ENCODE data around the gene VAMP8.
"Not testable (repeated sequence)": the region's sequence is repeated elsewhere in the genome, so short reads cannot be mapped to it uniquely, and the experiment has no call there.

Gene VAMP8

DNA sequence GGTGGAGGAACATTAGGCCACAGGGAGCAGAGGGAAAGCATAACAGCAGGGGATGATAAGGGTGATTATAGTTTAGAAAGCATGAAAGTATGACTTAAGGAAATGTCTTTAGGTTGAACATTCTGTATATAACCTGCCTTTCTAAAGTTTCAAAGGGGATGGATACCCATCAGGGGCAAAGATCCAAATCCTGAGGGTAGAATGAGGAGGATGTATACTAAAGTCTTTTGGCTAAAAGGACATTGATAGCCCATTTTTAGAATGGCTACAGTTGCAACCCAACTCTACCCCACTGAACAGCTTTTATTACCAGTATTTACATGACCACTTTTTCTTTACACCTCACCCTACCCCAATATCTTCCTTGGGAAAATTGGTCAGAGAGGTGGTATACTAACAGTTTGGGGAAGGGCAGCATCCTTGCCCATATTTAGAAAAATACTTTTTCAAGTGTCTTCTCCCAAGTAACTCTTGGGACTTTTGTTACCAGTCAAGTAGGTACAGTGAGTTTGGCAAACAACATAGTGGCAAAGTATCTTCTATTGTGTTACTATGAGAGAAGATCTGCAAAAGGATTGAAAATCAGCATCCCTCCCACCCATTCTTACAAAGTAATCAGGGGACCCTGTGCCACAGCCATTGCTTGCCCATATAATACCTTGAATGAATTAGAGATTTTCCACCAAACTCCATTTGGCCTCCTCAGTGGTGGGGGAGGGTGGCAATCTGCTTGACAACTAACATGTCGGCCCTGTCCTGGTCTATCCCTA, 30.1 kb upstream of the VAMP8 start:
- DNase-seq (ENCODE audit: low read depth in 2 of 2), result no peak

DNA sequence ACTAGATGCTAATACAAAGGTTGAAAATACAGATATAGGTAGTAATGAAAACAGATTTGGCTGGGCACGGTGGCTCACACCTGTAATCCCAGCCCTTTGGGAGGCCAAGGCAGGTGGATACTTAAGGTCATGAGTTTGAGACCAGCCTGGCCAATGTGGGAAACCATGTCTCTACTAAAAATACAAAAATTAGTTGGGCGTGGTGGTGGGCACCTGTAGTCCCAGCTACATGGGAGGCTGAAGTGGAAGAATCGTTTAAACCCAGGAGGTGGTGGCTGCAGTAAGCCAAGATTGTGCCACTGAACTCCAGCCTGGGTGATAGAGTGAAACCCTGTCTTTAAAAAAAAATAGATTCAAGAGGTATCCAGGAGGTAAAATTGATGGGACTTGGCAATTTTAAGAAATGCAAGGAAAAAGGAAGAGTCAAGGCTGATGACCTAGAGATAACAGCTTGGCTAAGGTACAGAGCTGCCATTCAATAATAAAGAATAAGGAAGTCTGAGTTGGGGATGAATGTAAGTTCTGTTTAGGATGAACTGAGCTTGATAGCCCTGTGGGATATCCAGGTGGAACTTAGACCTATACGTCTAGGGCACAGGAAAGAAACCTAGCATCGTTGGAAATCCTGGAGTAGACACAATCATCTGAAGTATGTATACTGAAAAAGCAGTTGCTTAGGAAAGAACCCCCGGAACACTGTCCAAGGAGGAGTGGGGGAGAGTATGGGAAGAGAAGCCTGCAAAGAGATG, 29.4 kb upstream of the VAMP8 start:
- no peak for DNase-seq (ENCODE audit: low read depth in 2 of 2)

DNA sequence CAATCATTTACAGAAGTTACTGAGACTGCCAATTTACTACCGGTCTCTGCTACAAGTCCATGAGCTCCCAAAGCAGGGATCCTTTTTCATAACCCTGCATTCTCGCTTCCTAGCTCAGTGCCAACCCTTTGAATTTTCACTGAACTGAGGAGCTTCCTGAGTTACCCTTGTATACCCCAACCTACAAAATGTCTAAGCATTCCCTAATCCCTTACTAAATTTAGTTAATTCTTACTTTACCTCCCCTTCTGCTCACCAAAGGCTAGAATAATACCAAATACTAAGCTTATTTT, 28.8 kb upstream of the VAMP8 start:
- DNase-seq (ENCODE audit: low read depth in 2 of 2), result no peak

DNA sequence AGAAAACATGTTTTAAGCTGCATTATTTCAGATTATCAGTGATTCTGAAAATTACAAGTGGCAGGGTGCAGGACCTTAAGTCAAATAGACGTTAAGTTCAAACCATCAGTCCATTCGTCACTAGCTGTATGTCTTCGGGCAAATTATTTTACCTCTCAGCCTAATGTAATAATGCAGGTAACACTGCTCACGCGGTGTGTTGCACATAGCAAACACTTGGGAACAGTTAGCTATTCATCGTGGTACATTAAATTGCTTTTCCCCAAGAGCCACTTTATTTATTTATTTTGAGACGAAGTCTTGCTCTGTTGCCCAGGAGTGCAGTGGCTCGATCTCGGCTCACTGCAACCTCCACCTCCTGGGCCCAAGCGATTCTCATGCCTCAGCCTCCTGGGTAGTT, 28.3 kb upstream of the VAMP8 start:
- DNase-seq (ENCODE audit: low read depth in 2 of 2), result no peak

DNA sequence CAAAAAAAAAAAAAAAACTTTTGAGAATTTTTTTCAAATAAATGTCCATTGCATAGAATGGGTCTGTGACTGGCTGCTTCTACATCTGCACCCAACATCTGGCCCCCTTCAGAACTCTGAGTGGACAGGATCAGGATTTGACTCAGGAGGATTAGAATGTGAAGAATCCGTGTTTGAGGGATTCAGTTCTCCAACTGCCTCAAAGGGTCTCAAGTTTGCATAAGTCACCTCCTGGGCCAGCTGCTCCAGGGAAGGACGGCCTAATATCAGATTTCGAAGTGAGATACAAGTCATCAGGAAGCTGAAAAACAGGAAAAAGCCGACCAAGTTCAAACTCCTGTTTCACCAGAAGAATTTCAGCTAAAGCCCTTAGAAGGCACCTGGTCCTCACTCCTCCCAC, 27.6 kb upstream of the VAMP8 start:
- no peak for DNase-seq (ENCODE audit: low read depth in 2 of 2)

DNA sequence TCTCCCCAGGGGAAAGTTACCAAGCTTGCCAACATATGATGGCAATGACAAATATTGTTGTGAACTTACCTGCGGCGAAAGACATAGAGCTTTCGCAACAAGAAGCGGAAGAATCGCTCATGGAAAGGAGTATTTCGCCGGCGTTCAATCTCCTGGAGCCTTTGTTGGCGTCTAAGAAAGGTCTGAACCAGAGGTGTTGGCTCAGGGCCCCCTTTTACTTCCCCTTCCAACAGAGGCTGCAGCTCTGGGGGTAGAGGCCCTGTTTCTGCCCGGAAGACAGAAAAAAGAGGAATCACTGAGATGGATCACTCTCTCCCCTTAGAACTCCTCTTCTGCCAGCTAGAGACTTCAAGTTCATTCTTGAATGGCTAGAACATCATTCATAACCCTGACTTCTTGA, 26.9 kb upstream of the VAMP8 start:
- no peak for DNase-seq (ENCODE audit: low read depth in 2 of 2)

DNA sequence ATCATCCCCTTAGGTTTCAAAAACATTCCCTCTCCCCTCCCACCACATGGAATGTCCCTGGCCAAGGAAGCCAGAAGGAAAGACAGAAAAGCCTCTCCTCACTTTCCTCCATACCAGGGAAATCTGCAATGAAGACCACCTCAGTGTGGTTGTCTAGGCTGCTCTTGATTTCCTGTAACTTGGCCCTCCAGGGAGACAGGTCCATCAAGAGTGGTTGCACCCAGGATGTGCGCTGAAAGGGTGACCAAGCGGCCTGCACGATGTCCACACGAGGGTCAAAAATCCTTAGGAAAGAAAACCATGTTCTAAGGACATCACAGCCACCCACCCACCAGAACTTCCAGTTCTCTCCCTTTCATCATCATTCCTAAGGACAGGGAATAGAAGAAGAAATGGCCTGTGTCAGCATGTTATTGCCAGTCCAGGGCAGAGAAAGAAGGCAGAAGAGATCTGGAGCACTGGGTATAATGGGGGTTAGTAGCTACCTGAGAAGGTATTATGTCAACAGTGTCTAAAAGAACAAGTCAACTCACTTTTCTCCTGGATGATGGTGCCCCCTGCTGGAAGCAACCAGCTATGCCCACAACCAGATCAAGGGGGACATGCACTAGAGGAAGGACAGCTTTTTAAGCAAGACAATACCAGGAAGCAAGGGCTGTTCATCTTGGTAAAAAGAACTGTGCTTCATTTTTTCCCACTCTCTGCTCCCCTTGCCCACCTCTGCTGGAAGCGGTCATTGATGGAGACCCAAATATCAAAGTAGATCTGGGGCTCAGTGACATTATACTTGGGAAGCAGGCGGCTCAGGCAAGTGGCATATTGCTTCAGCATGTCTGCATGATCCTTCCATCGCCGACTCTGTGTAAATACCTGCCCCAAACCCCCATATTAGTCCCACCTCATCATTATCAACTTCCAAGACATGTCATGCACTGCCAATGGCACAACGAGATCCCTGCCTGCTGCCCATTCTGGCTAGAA, 25.4 kb upstream of the VAMP8 start:
- peak; percentile 78 to 82 for DNase-seq (ENCODE audit: low read depth in 2 of 2)

DNA sequence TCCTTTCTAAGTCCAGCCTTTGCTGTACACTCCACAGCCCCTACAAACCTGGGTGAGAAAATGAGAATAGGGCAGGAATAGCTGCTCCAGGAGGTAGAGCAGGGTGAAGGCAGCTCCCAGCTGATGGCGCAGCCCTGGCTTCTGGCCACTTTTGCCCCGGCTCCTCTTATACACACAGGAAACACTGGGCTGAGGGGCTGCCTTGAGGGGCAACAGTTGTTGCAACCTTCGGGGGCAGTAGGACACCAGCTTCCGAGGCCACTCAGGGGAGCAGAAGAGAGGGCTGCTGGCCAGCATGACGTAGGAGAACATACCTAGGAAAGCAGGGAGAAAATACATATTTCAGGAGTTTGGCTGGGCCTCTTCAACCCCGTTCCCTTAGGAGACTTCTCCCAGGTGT, 24.2 kb upstream of the VAMP8 start:
- DNase-seq (ENCODE audit: low read depth in 2 of 2), result no peak

DNA sequence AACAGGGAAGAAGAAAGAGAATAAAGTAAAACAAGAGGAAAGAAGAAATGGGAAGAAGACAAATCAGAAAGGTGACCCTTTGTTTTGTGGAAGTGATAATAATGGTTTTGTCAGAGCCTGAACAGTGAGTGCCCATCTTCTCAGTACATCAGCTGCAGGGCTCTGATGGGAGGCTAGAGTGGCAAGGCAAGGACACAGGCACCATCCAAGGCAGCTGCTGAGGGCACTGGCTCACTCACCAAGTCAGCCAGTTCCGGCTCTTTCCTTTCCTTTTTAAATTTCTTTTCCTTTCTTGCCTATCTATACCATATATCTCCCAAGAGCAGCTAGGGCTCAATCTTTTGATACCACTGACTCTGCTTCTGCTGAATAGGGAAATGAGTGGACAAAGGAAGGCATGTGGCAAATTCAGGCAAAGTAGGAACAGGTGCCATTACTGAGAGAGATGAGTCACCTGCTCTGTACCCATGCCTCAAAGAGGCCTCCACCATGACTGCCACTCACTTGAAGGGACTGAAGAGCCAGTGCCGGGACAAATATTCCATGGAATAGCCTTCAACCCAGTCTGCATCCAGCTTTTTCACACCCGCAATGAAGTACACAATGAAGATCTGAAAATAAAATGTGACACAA, 22.3 kb upstream of the VAMP8 start:
- no peak for DNase-seq (ENCODE audit: low read depth in 2 of 2)

DNA sequence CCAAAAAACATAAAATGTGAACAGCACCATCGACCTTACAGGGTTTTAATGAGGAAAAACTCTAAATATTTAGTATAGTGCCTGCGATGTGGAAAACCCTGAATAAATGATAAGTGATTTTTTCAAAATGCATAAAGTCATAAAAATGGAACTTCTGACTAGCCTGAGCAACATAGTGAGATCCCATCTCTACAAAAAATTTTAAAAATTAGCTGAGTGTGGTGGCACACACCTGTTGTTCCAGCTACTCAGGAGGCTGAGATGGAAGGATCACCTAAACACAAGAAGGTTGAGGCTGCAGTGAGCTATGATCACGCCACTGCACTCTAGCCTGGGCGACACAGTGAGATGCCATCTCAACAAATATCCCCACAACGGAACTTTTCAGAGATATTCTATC, 20.3 kb upstream of the VAMP8 start:
- no peak for DNase-seq (ENCODE audit: low read depth in 2 of 2)

DNA sequence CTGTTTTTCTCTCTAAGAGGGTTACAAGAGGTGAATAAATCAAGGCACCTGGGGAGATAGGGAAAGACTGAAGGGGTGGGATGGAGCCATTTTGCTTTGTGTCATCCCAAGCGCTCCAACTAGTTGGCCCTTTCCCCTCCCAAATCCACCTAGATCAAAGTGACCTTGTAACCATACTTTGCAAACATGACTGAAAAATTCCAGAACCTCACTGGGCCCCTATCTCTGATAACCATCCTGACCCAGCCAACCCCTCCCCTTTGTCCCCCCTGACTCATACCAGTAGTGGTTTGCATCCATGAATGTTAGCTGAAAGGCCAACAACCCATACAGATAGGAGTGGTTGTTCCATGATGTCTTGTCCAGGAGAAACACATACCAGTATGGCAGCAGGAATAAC, 19.2 kb upstream of the VAMP8 start:
- no peak for DNase-seq (ENCODE audit: low read depth in 2 of 2)

DNA sequence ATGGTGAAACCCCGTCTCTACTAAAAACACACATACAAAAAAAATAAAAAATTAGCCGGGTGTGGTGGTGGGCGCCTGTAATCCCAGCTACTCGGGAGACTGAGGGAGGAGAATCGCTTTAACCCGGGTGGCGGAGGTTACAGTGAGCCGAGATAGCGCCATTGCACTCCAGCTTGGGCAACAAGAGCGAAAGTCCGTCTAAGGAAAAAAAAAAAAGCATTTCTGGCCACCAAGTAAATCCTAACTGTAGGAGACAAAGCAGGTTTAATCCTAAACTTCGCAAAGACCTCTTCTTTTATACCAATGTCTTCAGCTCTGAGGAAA, 17.0 kb upstream of the VAMP8 start:
- not testable (repeated sequence) for DNase-seq (ENCODE audit: low read depth in 2 of 2)

DNA sequence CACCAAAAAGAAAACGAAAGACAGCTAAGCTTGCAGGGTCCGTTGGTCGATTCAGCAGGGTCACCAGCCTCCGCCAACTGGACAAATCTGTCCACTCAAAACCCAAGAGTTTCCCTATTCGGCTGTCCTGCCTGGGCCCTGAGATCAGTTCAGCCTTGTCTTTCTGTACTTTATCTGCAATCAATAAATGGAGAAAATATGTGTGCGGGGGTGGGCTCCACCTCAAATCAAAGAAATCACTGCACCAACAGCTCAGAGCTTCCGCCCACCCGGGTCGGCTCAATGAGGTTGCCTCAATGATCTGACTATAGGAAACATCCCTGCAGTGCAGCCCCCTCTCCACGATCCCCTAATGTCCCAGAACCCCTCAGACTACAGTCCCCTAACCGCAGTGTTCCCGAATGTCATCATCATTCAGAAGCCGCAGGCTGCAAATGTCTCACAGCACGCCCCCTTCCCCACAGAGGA, 16.5 kb upstream of the VAMP8 start:
- DNase-seq (ENCODE audit: low read depth in 2 of 2), result no peak

DNA sequence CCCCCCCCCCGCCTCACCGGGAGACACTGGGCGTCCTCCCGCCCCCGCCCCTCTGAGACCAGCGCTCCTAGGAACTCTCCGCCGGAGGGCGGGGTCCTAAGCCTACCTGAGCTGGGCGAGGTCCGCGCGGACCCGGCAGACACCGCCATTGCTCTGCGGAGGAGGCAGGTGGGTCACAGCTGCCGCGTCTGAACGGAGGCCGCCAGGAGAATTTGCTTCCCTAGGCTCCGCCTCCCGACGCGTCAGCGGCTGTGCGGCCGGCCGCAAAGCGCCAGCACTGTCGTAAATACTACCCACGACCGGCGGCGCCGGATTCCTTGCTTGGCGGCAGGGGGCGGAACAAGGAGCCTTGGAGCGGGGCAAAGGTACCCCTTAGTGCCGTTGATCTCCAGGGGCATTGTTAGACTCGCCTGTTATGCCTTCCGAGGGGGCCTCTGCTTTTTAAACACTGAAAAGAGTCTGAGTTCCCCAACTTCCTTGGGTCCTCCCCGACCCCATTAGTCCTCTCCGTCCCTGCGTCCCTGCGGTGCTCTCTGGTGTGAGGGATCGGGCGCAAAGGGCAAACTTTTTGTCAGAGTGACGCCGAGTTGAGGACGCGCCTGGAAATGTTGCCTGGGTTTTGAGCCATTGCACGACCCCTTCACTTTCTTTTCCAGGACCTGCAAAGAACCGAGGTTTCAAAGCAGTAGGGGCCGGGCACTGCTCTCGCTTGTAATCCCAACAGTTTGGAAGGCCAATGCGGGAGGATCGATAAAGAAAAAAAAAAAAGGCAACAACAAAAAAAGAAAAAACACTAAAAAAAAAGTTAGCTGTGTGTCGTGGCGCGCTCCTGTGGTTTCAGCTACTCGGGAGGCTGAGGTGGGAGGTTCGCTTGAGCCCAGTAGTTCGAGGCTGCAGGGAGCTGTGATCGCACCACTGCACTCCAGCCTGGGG, 15.8 kb upstream of the VAMP8 start, which contains the start of gene GGCX:
TSS of gene GGCX (minus strand) at position 214 of the 933 bp plus-strand sequence. CDS start at position 149, 65 bp downstream.
- peak; percentile 91 to 92 for DNase-seq (ENCODE audit: low read depth in 2 of 2)

DNA sequence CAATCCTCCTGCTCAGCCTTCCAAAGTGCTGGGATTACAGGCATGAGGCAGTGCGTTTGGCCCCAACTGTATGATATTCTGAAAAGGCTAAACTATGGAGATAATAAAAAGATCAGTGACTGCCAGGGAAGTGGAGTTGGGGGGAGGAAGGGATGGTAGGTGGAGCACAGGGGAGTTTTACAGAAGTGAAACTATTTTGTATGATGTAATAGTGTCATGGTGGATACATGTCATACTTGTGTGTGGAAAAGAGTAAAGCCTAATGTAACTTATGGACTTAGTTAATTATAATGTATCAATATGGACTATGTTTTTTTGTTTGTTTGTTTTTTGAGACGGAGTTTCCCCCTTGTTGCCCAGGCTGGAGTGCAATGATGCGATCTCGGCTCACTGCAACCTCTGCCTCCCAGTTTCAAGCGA, 13.2 kb upstream of the VAMP8 start:
- DNase-seq (ENCODE audit: low read depth in 2 of 2), result no peak

DNA sequence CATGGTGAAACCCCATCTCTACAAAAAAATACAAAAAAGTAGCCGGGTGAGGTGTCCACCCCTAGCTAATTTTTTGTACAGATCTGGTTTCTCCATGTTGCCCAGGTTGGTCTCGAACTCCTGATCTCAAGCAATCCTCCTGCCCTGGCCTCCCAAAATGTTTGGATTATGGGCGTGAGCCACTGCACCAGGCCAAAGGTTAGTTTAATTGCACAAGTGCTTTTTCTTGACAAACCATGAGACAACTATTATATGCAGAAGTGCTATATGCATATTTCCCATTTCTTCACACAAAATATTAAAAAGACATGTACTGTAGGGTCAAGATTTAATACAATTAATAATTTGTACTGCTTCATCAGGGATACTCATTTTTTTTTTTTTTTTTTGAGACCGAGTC, 11.1 kb upstream of the VAMP8 start:
- DNase-seq (ENCODE audit: low read depth in 2 of 2), result no peak

DNA sequence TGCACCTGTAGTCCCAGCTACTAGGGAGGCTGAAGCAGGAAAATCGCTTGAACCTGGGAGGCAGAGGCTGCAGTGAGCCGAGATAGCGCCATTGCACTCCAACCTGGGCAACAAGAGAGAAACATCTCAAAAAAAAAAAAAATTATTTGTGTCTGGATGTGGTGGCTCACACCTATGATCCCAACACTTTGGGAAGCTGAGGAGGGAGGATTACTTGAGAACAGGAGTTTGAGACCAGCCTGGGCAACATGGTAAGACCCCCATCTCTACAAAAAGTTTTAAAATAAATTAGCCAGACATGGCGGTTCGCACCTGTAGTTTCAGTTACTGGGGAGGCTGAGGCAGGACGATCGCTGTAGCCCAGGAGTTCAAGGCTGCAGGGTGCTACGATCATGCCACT, 1.6 kb upstream of the VAMP8 start:
- DNase-seq (ENCODE audit: low read depth in 2 of 2), result no peak

DNA sequence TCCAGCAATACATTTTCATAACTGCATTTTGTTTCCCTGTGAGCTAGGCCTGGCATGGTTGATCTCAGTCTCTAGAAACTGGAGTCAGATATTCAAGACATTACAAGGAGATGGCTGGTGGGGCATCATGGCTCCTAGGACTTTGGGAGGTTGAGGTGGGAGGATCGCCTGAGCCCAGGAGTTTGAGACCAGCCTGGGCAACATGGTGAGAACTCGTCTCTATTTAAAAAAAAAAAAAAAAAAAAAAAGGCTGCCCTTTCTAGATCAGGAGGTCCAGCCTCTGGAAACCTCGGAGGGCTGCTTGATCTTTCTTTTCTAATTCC, 362 bp upstream of the VAMP8 start:
- no peak for DNase-seq (ENCODE audit: low read depth in 2 of 2)

DNA sequence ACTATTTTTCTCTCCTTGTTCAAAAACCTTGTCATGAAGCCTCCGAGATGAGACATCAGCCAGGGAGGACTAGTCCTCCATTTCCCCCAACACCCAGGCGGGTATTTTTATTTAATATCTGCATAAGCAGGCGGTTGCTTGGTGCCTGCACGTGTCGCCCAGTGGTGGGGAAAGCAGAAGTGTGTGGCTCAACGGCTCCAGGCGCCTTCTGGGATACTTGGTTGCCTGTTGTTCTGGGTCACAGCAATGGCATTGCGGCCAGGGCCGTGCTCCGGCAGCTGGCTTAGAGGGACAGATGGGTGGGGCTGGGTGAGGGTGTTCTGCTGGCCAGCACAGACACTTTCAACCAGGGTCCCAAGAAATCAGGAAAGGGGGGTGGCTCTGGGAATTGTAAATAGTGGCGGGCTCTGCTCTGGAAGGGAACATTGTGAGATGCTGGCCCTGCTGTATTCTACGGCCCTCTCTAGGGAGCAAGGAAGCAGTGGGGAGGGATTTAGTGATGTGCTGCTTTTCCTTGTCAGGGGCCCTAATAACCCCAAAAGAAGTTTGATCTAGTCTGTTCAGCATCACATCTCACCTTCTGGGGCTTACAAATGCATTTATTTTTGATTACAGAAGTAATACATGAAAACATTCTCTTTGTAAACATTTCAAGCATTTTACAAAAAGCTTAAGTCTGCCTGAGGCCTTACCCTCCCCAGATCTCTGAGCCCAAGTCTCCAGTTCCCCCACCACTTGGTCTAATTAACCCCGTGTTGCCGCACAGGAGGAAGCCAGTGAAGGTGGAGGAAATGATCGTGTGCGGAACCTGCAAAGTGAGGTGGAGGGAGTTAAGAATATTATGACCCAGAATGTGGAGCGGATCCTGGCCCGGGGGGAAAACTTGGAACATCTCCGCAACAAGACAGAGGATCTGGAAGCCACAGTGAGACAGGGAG, 1.1 kb downstream of the VAMP8 start:
- DNase-seq (ENCODE audit: low read depth in 2 of 2), result no peak
